ENCODE measurements around the gene EVL.
"Not testable (repeated sequence)": the region's sequence is repeated elsewhere in the genome, so short reads cannot be mapped to it uniquely, and the experiment has no call there.

EVL gene

GRCh38 chr14:100063314-100063941, 1.8 kb upstream of the EVL start:
- no peaks in the 10 kb centered on the region for H3K27me3 ChIP-seq (ENCODE audit: control insufficient read depth in 5 of 5, insufficient read depth in 4 of 5, low read length in 5 of 5)
- no peaks in the 10 kb centered on the region for H3K9me3 ChIP-seq (ENCODE audit: control insufficient read depth in 5 of 5, low read length in 5 of 5)
- no peaks in the 10 kb centered on the region for H3K36me3 ChIP-seq (ENCODE audit: control insufficient read depth in 5 of 5, insufficient read depth in 5 of 5, low read length in 5 of 5)
- H3K4me1 ChIP-seq (ENCODE audit: control insufficient read depth in 5 of 5, insufficient read depth in 5 of 5, low read length in 5 of 5) = peaks cover 0 to 40% (median 27%) of the 10 kb centered on the region in 5 donors
- no peak overlapping the region for H3K9ac ChIP-seq (ENCODE audit: low read length in 5 of 5)
- no peak overlapping the region for H3K4me3 ChIP-seq (ENCODE audit: low read depth in 1 of 5, low read length in 5 of 5)
- no peak overlapping the region for H3K27ac ChIP-seq (ENCODE audit: low read depth, low read length)

GRCh38 chr14:100064335-100065092, 708 bp upstream of the EVL start:
- H3K27ac ChIP-seq (ENCODE audit: low read depth, low read length); H3K9me3 ChIP-seq (ENCODE audit: control insufficient read depth in 5 of 5, low read length in 5 of 5); H3K27me3 ChIP-seq (ENCODE audit: control insufficient read depth in 5 of 5, insufficient read depth in 4 of 5, low read length in 5 of 5); H3K9ac ChIP-seq (ENCODE audit: low read length in 5 of 5); H3K36me3 ChIP-seq (ENCODE audit: control insufficient read depth in 5 of 5, insufficient read depth in 5 of 5, low read length in 5 of 5): not testable (repeated sequence)
- Histone ChIP-seq H3K4me3 (ENCODE audit: low read depth in 1 of 5, low read length in 5 of 5) (peak overlapping the region in 1 of 5 donors; percentile 21), H3K4me1 (ENCODE audit: control insufficient read depth in 5 of 5, insufficient read depth in 5 of 5, low read length in 5 of 5) (peaks cover 0 to 40% (median 36%) of the 10 kb centered on the region in 5 donors)

DNA sequence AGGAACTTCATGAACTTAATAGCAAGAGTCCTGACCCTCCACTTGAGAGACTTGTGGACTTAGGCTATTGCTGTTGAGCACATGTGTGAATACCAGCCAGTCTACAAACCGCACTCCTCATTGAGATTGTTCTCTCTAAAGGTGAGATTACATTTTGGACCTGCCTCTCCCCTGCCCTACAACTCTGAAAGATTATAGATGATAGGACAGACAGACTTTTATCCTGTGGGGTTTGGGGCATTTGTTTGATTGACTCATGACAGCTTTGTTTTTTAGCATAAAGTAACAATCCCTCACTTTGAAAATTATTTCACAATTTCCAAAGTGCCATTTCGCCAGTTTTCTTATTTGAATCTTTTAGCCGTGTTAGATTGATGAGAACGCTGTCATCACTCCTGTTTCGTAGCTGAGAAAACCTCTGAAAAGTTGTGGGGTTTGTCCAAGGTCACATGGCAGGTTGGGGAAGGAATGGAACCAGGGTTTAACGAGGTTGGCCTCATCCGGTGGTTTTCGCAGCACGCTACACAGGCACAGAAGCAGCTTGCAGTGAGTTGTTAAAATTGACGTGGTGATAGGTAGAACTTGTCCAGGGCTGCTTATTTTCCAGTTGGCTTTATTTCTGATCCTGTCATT, 836 bp downstream of the EVL start:
- H3K27me3 ChIP-seq (ENCODE audit: control insufficient read depth in 5 of 5, insufficient read depth in 4 of 5, low read length in 5 of 5) = no peaks in the 10 kb centered on the region
- H3K9ac ChIP-seq (ENCODE audit: low read length in 5 of 5) = peak overlapping the region in 1 of 5 donors; percentile 42
- peak overlapping the region in 2 of 5 donors; percentile 21 to 42 for H3K4me3 ChIP-seq (ENCODE audit: low read depth in 1 of 5, low read length in 5 of 5)
- H3K36me3 ChIP-seq (ENCODE audit: control insufficient read depth in 5 of 5, insufficient read depth in 5 of 5, low read length in 5 of 5) = no peaks in the 10 kb centered on the region
- peaks cover 0 to 40% (median 34%) of the 10 kb centered on the region in 5 donors for H3K4me1 ChIP-seq (ENCODE audit: control insufficient read depth in 5 of 5, insufficient read depth in 5 of 5, low read length in 5 of 5)
- no peak overlapping the region for H3K27ac ChIP-seq (ENCODE audit: low read depth, low read length)
- no peaks in the 10 kb centered on the region for H3K9me3 ChIP-seq (ENCODE audit: control insufficient read depth in 5 of 5, low read length in 5 of 5)

GRCh38 chr14:100066962-100067361, 1.7 kb downstream of the EVL start:
- no peak overlapping the region for H3K27ac ChIP-seq (ENCODE audit: low read depth, low read length)
- H3K4me3 ChIP-seq (ENCODE audit: low read depth in 1 of 5, low read length in 5 of 5) = peak overlapping the region in 3 of 5 donors; percentile 21 to 29 (median 24)
- no peaks in the 10 kb centered on the region for H3K36me3 ChIP-seq (ENCODE audit: control insufficient read depth in 5 of 5, insufficient read depth in 5 of 5, low read length in 5 of 5)
- no peaks in the 10 kb centered on the region for H3K9me3 ChIP-seq (ENCODE audit: control insufficient read depth in 5 of 5, low read length in 5 of 5)
- H3K4me1 ChIP-seq (ENCODE audit: control insufficient read depth in 5 of 5, insufficient read depth in 5 of 5, low read length in 5 of 5) = peaks cover 0 to 40% (median 34%) of the 10 kb centered on the region in 5 donors
- H3K9ac ChIP-seq (ENCODE audit: low read length in 5 of 5) = no peak overlapping the region
- no peaks in the 10 kb centered on the region for H3K27me3 ChIP-seq (ENCODE audit: control insufficient read depth in 5 of 5, insufficient read depth in 4 of 5, low read length in 5 of 5)

DNA sequence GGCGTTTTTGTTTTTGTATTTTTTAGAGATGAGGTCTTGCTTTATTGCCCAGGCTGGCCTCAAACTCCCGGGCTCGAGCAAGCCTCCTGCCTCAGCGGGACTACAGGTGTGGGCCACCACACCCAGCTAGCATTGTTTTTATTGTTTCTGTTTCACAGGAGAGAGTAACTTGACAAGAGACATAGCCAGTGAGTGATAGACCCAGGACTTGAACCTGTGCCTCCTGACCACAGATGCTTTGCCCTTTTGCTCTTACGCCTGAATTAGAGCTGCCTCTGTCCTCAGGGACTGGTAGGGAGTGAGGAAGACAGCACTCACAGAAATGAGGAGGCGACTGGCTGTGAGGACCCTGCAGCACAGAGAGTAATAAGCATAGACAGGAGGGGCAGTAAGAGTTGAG, 2.3 kb downstream of the EVL start:
- Histone ChIP-seq H3K36me3 (ENCODE audit: control insufficient read depth in 5 of 5, insufficient read depth in 5 of 5, low read length in 5 of 5) (no peaks in the 10 kb centered on the region), H3K9ac (ENCODE audit: low read length in 5 of 5) (no peak overlapping the region), H3K4me1 (ENCODE audit: control insufficient read depth in 5 of 5, insufficient read depth in 5 of 5, low read length in 5 of 5) (peaks cover 0 to 40% (median 34%) of the 10 kb centered on the region in 5 donors), H3K27me3 (ENCODE audit: control insufficient read depth in 5 of 5, insufficient read depth in 4 of 5, low read length in 5 of 5) (no peaks in the 10 kb centered on the region), H3K4me3 (ENCODE audit: low read depth in 1 of 5, low read length in 5 of 5) (peak overlapping the region in 3 of 5 donors; percentile 2 to 38 (median 24)), H3K9me3 (ENCODE audit: control insufficient read depth in 5 of 5, low read length in 5 of 5) (no peaks in the 10 kb centered on the region), H3K27ac (ENCODE audit: low read depth, low read length) (no peak overlapping the region)

DNA sequence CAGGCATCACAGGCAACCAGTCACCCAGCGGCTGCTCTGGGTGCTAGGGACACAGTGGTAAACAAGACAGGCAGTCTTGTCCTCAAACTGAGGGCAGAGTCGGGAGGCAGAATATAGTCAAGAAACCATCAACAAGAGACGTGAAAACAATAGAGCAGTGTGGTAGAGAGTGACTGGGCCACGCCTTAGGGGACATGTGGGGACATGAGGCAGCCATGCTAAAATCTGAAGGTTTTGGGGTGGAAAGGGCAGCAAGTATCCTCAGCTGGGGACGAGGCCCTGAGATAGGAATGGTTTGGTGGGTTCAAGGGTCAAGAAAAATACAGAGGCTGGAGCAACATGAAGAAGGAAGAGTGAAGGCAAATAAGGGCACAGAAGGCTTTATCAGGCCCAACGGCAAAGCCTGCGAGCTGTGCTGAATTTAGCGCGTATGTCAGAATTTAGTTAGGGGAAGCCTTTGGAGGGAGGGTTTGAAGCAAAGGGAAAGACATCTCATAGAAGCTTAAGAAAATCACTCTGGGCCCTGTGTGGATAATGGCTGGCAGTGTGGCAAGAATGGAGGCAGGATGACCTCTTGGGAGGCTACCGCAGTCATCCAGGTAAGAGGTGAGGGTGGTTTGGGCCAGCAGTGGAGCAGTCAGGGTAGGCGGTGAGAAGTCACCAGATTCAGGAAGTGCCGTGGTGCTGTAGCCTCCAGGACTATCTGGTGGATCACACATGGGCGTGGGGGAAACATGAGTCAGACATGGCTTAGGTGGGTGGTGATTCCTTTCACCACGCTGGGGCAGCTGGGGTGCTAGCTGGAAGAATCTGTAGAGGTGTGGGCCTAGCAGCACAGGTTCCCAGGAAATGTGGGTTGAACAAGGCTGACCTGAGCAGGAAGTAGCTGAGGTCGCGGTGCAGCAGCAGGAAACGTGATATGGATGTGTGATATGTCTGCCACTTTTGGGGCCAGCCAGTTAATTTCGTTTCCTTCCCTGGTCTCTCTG, 3.0 kb downstream of the EVL start:
- Histone ChIP-seq H3K9ac (ENCODE audit: low read length in 5 of 5) (no peak overlapping the region), H3K9me3 (ENCODE audit: control insufficient read depth in 5 of 5, low read length in 5 of 5) (no peaks in the 10 kb centered on the region), H3K36me3 (ENCODE audit: control insufficient read depth in 5 of 5, insufficient read depth in 5 of 5, low read length in 5 of 5) (no peaks in the 10 kb centered on the region), H3K4me1 (ENCODE audit: control insufficient read depth in 5 of 5, insufficient read depth in 5 of 5, low read length in 5 of 5) (peaks cover 0 to 47% (median 34%) of the 10 kb centered on the region in 5 donors), H3K27me3 (ENCODE audit: control insufficient read depth in 5 of 5, insufficient read depth in 4 of 5, low read length in 5 of 5) (no peaks in the 10 kb centered on the region), H3K4me3 (ENCODE audit: low read depth in 1 of 5, low read length in 5 of 5) (peak overlapping the region in 2 of 5 donors; percentile 27 to 38), H3K27ac (ENCODE audit: low read depth, low read length) (no peak overlapping the region)

GRCh38 chr14:100069161-100069800, 4.1 kb downstream of the EVL start:
- Histone ChIP-seq H3K27me3 (ENCODE audit: control insufficient read depth in 5 of 5, insufficient read depth in 4 of 5, low read length in 5 of 5) (no peaks in the 10 kb centered on the region), H3K9ac (ENCODE audit: low read length in 5 of 5) (no peak overlapping the region), H3K9me3 (ENCODE audit: control insufficient read depth in 5 of 5, low read length in 5 of 5) (no peaks in the 10 kb centered on the region), H3K36me3 (ENCODE audit: control insufficient read depth in 5 of 5, insufficient read depth in 5 of 5, low read length in 5 of 5) (no peaks in the 10 kb centered on the region), H3K27ac (ENCODE audit: low read depth, low read length) (no peak overlapping the region), H3K4me3 (ENCODE audit: low read depth in 1 of 5, low read length in 5 of 5) (peak overlapping the region in 1 of 5 donors; percentile 38), H3K4me1 (ENCODE audit: control insufficient read depth in 5 of 5, insufficient read depth in 5 of 5, low read length in 5 of 5) (peaks cover 0 to 53% (median 34%) of the 10 kb centered on the region in 5 donors)

DNA sequence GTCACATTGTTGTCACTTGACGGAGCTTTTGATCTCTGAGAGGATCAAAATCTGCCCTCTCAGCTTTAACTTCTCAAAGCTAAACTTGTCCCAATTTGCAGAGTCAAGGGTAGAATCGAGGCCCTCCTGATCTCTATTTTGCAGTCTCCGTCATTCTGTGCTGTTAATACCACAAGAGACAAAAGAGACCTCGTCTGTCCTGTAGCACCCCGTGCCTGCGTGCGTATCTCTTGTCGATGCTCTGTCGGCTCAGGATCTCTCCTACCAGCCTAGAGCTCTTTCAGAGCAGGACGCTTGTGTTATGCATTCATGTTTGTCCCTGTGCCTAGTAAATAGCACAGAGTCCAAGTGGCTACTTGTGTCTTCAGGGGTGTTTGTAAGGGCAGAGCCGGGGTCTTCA, 5.1 kb downstream of the EVL start:
- Histone ChIP-seq H3K27me3 (ENCODE audit: control insufficient read depth in 5 of 5, insufficient read depth in 4 of 5, low read length in 5 of 5) (no peaks in the 10 kb centered on the region), H3K9me3 (ENCODE audit: control insufficient read depth in 5 of 5, low read length in 5 of 5) (no peaks in the 10 kb centered on the region), H3K27ac (ENCODE audit: low read depth, low read length) (no peak overlapping the region), H3K4me1 (ENCODE audit: control insufficient read depth in 5 of 5, insufficient read depth in 5 of 5, low read length in 5 of 5) (peaks cover 0 to 55% (median 25%) of the 10 kb centered on the region in 5 donors), H3K4me3 (ENCODE audit: low read depth in 1 of 5, low read length in 5 of 5) (no peak overlapping the region), H3K9ac (ENCODE audit: low read length in 5 of 5) (no peak overlapping the region), H3K36me3 (ENCODE audit: control insufficient read depth in 5 of 5, insufficient read depth in 5 of 5, low read length in 5 of 5) (no peaks in the 10 kb centered on the region)

DNA sequence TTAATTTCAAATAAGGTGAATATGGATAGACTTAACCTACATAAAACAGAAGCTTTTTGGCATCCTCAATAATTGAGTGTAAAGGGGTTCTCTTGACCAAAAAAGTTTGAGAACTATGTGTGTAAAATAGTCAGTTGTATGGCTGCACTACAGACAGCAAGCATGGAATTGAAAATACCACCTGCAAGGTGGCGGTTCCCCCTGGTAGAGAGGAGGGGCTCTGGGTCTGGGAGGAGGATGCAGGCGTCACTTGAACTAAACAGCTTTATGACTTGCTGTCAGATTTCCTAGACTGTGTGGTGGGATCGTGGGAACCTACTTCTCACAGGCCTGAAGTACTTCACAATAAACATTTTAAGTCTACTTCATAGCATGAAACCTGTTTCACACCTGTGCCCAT, 6.3 kb downstream of the EVL start:
- no peaks in the 10 kb centered on the region for H3K27me3 ChIP-seq (ENCODE audit: control insufficient read depth in 5 of 5, insufficient read depth in 4 of 5, low read length in 5 of 5)
- no peak overlapping the region for H3K9ac ChIP-seq (ENCODE audit: low read length in 5 of 5)
- H3K36me3 ChIP-seq (ENCODE audit: control insufficient read depth in 5 of 5, insufficient read depth in 5 of 5, low read length in 5 of 5) = no peaks in the 10 kb centered on the region
- H3K4me1 ChIP-seq (ENCODE audit: control insufficient read depth in 5 of 5, insufficient read depth in 5 of 5, low read length in 5 of 5) = peaks cover 3 to 60% (median 24%) of the 10 kb centered on the region in 5 donors
- H3K4me3 ChIP-seq (ENCODE audit: low read depth in 1 of 5, low read length in 5 of 5) = no peak overlapping the region
- H3K9me3 ChIP-seq (ENCODE audit: control insufficient read depth in 5 of 5, low read length in 5 of 5) = no peaks in the 10 kb centered on the region
- H3K27ac ChIP-seq (ENCODE audit: low read depth, low read length) = no peak overlapping the region

All from subcutaneous abdominal adipose tissue (tissue), 5 donors.